Lung (tissue), 12 donors: ENCODE measurements around the gene BPIFB3. TPM values are rescaled to one million over a fixed set of nuclear protein-coding genes. Genes with fewer than 3 reads are reported as not detected.
"Not testable (repeated sequence)": the region's sequence is repeated elsewhere in the genome, so short reads cannot be mapped to it uniquely, and the experiment has no call there.

Source experiments
- ATAC-seq: fragments of 200-7000 bp; cut with Tn5 transposase; one replicate; pipeline ENCODE4 v1.9.1; 2020; ENCODE audit warnings: moderate number of reproducible peaks; ENCODE audit not compliant: insufficient read depth, low FRiP score
- DNase-seq, 3 donors: peaks; one replicate each; pipeline ENCODE4 v3.0.0-alpha.2; 2013 to 2017
- H3K27ac ChIP-seq, 2 donors: one replicate each; pipeline ENCODE4 v1.5.1; 2013; ENCODE audit warnings: mild to moderate bottlenecking in 2 of 2, moderate library complexity in 2 of 2, control low read depth in 1 of 2, inconsistent platforms in 1 of 2, low read depth in 1 of 2, low read length in 1 of 2
- H3K27me3 ChIP-seq, 3 donors: one replicate each; pipeline ENCODE4 v1.5.1; 2013; ENCODE audit warnings: low read length in 2 of 3; ENCODE audit not compliant: control insufficient read depth in 3 of 3, insufficient read depth in 3 of 3
- H3K36me3 ChIP-seq, 4 donors: one replicate each; pipeline ENCODE4 v1.5.1; 2013; ENCODE audit warnings: low read length in 4 of 4, mild to moderate bottlenecking in 1 of 4, moderate library complexity in 1 of 4; ENCODE audit not compliant: control insufficient read depth in 4 of 4, insufficient read depth in 4 of 4
- H3K4me1 ChIP-seq, 5 donors: one replicate each; pipeline ENCODE4 v1.5.1; 2013; ENCODE audit warnings: low read length in 5 of 5, mild to moderate bottlenecking in 2 of 5, moderate library complexity in 1 of 5; ENCODE audit not compliant: control insufficient read depth in 5 of 5, insufficient read depth in 5 of 5
- H3K4me3 ChIP-seq: one replicate; pipeline ENCODE4 v1.5.1; 2013; ENCODE audit warnings: mild to moderate bottlenecking, control low read depth, moderate library complexity
- H3K9ac ChIP-seq, 2 donors: one replicate each; pipeline ENCODE4 v1.5.1; 2013; ENCODE audit warnings: low read length in 2 of 2, control low read depth in 1 of 2; ENCODE audit not compliant: insufficient read depth in 1 of 2
- H3K9me3 ChIP-seq, 4 donors: one replicate each; pipeline ENCODE4 v1.5.1; 2013; ENCODE audit warnings: low read length in 3 of 4, mild to moderate bottlenecking in 1 of 4, moderate library complexity in 1 of 4; ENCODE audit not compliant: control insufficient read depth in 4 of 4, insufficient read depth in 3 of 4
- WGBS, 2 donors: extraction: QIAGEN DNeasy Blood & Tissue Kit; methylation state at CpG; one replicate each; pipeline ENCODE4 v1.1.7; 2013; 5-methylcytosine and 5-hydroxymethylcytosine counted together
- polyA plus RNA-seq, 2 donors: library from polyadenylated mRNA; stranded (reverse); fragments of 200-250 nt; gene quantifications; one replicate each; pipeline ENCODE4 v1.2.1, GENCODE V29; 2013
- total RNA-seq, 2 donors: library from RNA; depleted of rRNA in 1 of 2; stranded (reverse); fragments of >200 nt in 1 of 2; gene quantifications; one replicate each; pipeline ENCODE4 v1.2.1, GENCODE V29; 2014 to 2021
- TF ChIP-seq, protein P1 (sequence below): IDR thresholded peaks from 2 replicates; pipeline ENCODE4 v1.5.1; 2012; ENCODE audit warnings: mild to moderate bottlenecking; ENCODE audit errors: control extremely low read depth, extremely low read depth
- donor health status: control.
- donor health status: control.
- donor health status: Bipolar disorder and iron deficiency.
- donor health status: healthy.
- donor health status: DM: yes; HTN: yes; CAD: no.

Gene BPIFB3
- total and polyA plus RNA-seq, 4 donors = not detected

DNA sequence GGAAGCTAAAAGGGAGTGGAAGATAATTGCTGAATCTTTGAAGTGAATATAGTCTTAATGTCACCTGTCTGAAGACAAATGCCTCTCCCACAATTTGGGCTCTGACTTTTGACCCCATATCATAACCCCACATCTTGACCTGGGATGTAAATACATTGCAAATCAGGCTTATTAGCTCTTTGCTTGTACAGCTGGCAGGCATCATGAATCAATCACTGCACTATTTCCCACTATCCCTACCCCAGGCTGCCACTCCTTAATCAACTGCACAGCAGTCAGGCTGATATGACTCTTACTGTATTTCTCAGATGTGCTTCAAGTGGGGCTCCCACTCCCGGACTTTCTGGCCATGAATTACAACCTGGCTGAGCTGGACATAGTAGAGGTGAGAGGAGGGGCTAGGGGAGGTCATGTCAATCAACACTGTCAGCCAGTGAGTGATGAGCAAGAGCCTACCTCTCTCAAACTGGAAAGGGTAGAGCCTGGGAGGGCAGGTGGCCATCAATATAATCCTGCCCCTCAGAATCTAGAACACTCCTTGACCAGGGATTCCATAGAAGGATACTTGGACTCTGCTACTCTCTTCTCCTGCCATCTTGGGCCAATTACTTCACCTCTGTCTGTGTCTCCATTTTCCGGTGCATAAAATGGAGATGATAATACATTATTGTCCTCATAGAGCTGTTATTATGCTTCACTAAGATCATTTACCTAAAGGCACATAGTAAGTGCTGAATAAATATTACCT is 10.5 kb upstream of the BPIFB3 start:
- Histone ChIP-seq H3K36me3 (no peaks in the 10 kb centered on the region), H3K27me3 (peaks cover 2 to 5% (median 3%) of the 10 kb centered on the region in 3 donors), H3K9me3 (peaks cover 0 to 13% (median 4%) of the 10 kb centered on the region in 4 donors), H3K9ac (no peak overlapping the region), H3K4me3 (no peak overlapping the region), H3K4me1 (no peaks in the 10 kb centered on the region), H3K27ac (no peak overlapping the region)
- 73 to 80% methylated on average over 2 of the region's 2 CpGs for WGBS, 2 donors
- TF ChIP-seq, protein P1, sequence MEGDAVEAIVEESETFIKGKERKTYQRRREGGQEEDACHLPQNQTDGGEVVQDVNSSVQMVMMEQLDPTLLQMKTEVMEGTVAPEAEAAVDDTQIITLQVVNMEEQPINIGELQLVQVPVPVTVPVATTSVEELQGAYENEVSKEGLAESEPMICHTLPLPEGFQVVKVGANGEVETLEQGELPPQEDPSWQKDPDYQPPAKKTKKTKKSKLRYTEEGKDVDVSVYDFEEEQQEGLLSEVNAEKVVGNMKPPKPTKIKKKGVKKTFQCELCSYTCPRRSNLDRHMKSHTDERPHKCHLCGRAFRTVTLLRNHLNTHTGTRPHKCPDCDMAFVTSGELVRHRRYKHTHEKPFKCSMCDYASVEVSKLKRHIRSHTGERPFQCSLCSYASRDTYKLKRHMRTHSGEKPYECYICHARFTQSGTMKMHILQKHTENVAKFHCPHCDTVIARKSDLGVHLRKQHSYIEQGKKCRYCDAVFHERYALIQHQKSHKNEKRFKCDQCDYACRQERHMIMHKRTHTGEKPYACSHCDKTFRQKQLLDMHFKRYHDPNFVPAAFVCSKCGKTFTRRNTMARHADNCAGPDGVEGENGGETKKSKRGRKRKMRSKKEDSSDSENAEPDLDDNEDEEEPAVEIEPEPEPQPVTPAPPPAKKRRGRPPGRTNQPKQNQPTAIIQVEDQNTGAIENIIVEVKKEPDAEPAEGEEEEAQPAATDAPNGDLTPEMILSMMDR = no peak
- ATAC-seq = no peak
- DNase-seq = no peak

DNA sequence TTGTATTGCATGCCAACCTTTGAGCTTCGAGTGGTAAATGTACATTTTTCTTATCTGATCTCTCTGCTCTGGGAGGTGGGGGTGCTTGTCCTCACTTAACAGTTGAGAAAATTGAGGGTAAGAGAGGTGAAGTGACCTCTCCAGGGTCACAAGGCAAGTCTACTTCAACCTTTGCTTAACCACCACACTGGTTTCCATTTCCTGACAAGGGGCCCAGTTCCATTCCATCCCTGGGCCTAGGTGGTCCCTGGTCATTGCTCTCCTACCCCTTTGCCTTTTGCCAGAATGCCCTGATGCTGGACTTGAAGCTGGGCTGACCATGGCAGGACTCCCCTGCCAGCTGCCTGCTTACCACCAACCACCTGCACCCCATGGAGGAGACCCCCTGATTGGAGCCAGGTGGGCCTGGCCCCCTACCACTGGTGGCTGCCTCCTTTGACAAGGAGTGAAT is 9.9 kb upstream of the BPIFB3 start:
- Histone ChIP-seq H3K4me3 (no peak overlapping the region), H3K9ac (no peak overlapping the region), H3K4me1 (no peaks in the 10 kb centered on the region), H3K9me3 (peaks cover 0 to 13% (median 4%) of the 10 kb centered on the region in 4 donors), H3K36me3 (no peaks in the 10 kb centered on the region), H3K27ac (no peak overlapping the region), H3K27me3 (peaks cover 0 to 3% (median 0%) of the 10 kb centered on the region in 3 donors)
- TF ChIP-seq, protein P1 = no peak
- 40 to 76% methylated on average over 1 of the region's 1 CpG for WGBS, 2 donors
- DNase-seq (no peak), ATAC-seq (no peak)

DNA sequence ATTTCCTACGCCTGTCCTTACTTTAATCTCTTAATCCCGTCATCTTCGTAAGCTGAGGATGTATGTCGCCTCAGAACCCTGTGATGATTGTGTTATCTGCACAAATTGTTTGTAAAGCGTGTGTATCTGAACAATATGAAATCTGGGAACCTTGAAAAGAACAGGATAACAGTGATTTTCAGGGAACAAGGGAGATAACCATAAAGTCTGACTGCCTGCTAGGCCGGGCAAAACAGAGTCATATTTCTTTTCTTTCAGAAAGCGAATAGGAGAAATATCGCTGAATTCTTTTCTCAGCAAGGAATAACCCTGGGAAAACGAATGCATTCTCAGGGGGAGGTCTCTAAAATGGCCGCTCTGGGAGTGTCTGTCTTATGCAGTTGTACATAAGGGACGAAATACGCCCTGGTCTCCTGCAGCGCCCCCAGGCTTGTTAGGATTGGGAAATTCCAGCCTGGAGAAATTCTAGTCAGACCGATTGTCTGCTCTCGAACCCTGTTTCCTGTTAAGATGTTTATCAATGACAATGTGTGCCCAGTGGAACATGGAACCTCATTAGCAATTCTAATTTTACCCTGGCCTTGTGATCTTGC is 8.5 kb upstream of the BPIFB3 start:
- not testable (repeated sequence) for ATAC-seq
- WGBS, 2 donors = 86 to 88% methylated on average over 15 of the region's 15 CpGs

DNA sequence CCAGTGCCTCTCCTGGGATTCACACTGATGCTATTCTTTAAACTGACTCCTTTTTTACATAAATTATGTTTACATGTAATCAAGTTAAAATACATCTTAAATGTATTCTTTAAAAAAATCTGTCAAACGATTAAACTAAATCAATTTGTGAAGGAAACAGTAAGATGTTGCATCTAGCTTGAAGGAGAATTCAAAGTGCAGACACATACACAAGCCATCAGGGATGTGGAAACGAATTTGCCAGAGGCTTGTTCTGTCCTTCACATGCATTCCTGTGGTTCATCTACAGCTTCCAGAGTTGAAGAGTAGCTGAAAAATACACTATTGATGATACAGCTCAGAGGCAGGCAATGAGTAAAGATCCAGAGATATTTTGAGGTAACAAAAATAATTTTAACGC is 7.3 kb upstream of the BPIFB3 start:
- TF ChIP-seq, protein P1 = no peak
- no peaks in the 10 kb centered on the region for H3K4me1 ChIP-seq
- ATAC-seq = no peak
- H3K4me3 ChIP-seq = no peak overlapping the region
- H3K27ac ChIP-seq = no peak overlapping the region
- no peak overlapping the region for H3K9ac ChIP-seq
- peaks cover 0 to 13% (median 4%) of the 10 kb centered on the region in 4 donors for H3K9me3 ChIP-seq
- no peaks in the 10 kb centered on the region for H3K27me3 ChIP-seq
- no peak for DNase-seq
- H3K36me3 ChIP-seq = no peaks in the 10 kb centered on the region
- 79 to 84% methylated on average over 3 of the region's 3 CpGs for WGBS, 2 donors

More for the DNA sequence above, 8.5 kb upstream of the BPIFB3 start:
- H3K4me3 ChIP-seq, DNase-seq, H3K27ac ChIP-seq, H3K27me3 ChIP-seq, H3K9ac ChIP-seq, H3K36me3 ChIP-seq, H3K4me1 ChIP-seq: not testable (repeated sequence)
- peaks cover 0 to 13% (median 4%) of the 10 kb centered on the region in 4 donors for H3K9me3 ChIP-seq
